Astrocyte (in vitro differentiated cells and primary cell): Measurements from ENCODE around the gene GARIN3.

ENCODE experiments used
- CTCF ChIP-seq: IDR thresholded peaks from 2 replicates; pipeline ENCODE4 v1.5.1; 2011; ENCODE audit warnings: low read depth, mild to moderate bottlenecking, inconsistent platforms, low read length, moderate library complexity; ENCODE audit not compliant: insufficient read depth
- EZH2 ChIP-seq: IDR thresholded peaks from 2 replicates; pipeline ENCODE4 v1.6.1; 2012; ENCODE audit warnings: mild to moderate bottlenecking, low read length, inconsistent platforms; ENCODE audit not compliant: insufficient read depth

DNA sequence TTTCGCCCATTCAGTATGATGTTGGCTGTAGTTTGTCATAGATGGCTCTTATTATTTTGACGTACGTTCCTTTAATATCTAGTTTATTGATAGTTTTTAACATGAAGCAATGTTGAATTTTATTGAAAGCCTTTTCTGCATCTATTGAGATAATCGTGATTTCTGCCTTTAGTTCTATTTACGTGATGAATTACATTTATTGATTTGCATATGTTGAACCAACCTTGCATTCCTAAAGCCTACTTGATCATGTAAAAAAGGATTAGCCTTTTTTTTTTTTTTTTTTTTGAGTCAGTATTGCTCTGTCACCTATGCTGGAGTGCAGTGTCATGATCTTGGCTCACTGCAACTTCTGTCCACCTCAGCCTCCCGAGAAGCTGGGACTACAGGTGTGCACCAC lies 39.6 kb upstream of the GARIN3 start:
- TF ChIP-seq EZH2 (no peak), CTCF (no peak)
